GM11168 (cell line): Measurements from ENCODE around the gene SRGAP1.
"Not testable (repeated sequence)": the region's sequence is repeated elsewhere in the genome, so short reads cannot be mapped to it uniquely, and the experiment has no call there.

Experiments used
- in situ Hi-C: fragments of 300-500 bp; cut with MboI; formaldehyde crosslinking; loops from one replicate; pipeline ENCODE4 v1.12.0; 2022; ENCODE audit warnings: low sequenced_read_pairs; ENCODE audit not compliant: unreplicated experiment

SRGAP1 gene

DNA sequence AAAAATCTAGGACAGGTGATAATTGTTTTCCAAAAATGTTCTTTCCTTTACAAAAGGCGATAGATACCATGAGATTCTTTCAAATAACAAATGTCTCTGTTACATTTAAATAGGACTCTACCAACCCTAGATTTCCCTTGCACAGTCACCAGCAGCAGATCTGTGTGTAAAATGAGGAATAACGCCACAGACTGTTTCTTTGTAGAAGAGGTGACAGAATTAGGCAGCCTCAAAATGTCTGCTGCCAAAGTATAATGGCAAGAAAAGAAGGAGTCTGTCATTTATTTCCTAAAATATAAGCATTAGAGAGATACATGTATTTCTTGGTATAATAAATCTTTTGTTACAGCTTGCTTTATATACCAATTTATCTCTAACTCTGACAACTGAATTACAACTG, 8.5 kb upstream of the SRGAP1 start:
- in situ Hi-C loops: no loop called here

DNA sequence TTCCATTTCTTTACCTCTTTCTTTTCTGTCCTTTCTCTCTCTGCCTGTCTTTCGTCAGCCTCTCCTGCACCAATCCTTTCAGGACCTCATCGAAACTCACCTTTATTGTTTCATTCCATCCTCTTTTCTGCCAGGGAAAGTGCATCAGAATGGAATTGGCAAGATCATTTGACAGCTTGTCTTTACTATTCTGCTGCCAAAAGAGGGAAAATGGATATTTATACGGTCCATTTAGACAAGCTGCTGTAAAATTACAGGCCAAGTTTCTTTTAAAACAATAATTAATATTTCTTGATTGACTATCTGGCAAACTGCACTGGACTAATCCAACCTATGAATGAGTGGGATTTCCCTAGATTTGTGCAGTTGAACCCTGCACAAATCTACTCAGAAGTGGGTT, 7.6 kb upstream of the SRGAP1 start:
- in situ Hi-C loops: no loop called here

DNA sequence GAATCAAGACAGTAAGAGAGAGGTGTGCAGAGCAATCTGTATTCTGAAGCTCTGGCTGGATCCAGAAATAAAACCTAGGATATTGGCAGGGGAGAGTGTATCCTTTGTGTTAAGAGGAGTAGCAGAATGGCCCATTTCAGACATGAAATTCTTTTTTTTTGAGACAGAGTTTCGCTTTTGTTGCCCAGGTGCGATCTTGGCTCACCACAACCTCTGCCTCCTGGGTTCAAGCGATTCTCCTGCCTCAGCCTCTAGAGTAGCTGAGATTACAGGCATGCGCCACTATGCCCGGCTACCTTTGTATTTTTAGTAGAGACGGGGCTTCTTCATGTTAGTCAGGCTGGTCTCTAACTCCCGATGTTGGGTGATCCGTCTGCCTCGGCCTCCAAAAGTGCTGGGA, 6.1 kb upstream of the SRGAP1 start:
- in situ Hi-C loops: no loop called here

DNA sequence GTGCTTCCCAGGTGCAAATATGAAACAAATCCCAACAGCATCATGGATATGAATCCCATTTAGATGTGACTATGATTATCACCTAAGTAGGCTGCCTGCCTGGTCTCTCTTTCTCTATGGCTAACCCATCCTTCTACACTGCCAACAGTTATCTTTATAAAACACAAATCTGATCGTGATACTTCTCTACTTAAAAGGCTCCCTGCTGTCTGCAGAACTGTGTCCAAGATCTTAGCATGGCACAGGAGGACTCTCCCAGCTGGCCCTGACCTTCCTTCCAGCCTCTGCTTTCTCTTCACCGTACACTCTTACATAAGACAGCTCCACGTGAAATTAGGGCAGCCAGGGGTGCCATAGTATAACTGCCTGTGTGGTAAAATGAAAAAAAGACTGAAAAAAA, 3.5 kb upstream of the SRGAP1 start:
- in situ Hi-C loops: loop anchor here (5.0 kb wide), 1 partner anchor 421 kb away; no protein-coding TSS in a partner anchor

DNA sequence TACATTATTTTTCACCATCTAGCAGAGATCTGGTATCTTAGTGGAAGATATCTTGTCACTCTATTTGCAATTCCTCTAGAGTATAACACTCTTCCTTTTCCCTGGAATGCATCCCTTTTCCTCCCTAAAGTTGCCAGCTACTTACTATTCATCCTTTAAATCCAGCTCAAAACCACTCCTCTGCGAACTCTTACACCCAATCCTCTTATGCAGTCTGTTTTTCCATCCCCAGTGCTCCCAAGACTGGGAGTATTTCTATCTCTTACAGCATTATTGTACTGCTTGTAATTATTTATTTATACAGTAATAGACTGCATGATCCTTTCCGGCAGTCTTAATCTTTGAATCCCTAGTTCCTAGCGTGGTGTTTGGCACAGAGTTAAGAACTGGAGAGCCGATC, 2.9 kb upstream of the SRGAP1 start:
- in situ Hi-C loops: loop anchor here (5.0 kb wide), 1 partner anchor 421 kb away; no protein-coding TSS in a partner anchor

DNA sequence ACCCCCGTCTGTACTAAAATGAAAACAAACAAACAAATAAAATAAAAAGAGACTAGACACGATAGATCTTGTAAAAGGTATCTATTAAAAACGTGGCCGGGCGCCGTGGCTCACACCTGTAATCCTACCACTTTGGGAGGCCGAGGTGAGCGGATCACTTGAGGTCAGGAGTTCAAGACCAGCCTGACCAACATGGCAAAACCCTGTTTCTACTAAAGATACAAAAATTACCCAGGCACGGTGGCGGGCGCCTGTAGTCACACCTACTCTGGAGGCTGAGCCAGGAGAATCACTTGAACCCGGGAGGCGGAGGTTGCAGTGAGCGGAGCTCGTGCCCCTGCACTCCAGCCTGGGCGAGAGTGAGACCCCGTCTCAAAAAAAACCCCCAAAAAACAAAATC, 1.8 kb upstream of the SRGAP1 start:
- in situ Hi-C loops: loop anchor here (5.0 kb wide), 1 partner anchor 420 kb away; no protein-coding TSS in a partner anchor

DNA sequence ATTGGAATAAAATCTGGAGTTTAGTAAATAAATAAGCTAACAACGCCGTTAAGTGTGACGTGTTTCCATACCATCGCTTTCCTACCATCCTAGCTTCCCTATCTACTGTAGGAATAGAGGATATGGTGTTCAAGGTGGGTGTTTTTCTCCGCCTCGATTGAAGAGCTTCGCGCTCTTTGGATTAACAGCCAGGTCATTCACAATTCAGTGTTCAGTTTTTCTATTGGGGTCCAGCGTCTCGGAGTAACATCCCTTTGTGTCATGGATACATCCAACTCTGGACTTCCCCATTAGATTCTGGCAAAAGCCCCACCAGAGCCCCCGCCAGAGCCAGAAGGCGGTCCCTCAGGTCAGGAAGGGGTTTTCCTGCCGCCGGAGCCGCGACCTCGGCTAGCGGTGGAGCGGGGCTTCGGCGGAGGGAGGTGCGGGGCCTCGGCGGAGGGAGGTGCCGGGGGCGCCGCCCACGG, 1.2 kb upstream of the SRGAP1 start:
- in situ Hi-C loops: loop anchor here (5.0 kb wide), 1 partner anchor 419 kb away; no protein-coding TSS in a partner anchor

DNA sequence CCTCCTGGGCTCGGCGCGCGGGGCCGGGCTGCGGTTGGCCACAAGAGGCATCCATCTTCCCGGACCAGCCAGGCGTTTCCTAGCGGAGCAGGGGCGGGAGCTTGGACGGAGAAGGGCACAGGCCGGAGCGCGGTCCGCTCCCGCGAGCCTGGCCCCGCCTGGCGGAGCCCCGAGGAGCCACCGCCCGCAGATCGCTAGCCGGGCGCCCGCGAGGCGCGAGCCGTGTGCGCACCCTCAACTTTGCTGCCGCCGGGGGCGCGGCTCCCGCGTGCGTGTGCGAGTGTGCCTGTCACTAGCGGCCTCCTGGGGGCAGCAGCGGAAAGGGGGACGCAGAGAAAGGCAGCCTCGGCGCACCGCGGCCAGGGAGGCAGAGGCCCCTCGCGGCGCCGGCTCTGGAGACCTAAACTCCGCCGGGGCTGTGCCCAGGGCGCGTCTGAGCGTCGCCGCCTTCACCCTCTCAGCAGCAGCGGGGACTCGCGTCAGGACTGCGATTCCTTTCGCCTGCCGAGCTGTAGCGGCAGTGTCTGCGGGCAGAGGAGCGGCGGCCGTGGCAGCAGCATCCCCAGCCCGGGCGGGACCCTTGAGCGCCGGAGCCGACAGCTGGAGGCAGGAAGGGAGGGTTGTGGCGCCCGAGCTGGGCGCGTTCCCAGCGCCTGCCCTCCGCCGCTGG, 644 bp upstream of the SRGAP1 start:
- in situ Hi-C loops: loop anchor here (5.0 kb wide), 1 partner anchor 418 kb away; no protein-coding TSS in a partner anchor

DNA sequence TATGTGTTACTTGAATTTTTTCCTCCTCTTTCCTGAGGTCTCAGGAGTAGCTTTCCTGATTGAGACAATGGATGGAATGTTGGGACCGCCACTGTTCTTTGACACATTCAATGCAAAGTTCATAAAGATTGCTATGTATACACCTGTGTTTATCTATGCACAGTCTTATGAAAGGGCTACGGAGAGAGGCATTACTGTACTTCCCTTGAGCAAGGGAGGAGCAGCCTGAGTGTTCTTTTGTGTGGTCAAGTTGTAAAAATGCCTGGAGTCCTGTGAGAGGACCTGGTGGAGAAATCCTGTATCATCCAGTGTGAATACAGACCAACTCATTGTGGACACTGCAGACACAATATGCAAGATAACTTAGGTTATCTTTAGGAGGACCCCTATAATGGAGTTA, 1.2 kb downstream of the SRGAP1 start:
- in situ Hi-C loops: no loop called here

DNA sequence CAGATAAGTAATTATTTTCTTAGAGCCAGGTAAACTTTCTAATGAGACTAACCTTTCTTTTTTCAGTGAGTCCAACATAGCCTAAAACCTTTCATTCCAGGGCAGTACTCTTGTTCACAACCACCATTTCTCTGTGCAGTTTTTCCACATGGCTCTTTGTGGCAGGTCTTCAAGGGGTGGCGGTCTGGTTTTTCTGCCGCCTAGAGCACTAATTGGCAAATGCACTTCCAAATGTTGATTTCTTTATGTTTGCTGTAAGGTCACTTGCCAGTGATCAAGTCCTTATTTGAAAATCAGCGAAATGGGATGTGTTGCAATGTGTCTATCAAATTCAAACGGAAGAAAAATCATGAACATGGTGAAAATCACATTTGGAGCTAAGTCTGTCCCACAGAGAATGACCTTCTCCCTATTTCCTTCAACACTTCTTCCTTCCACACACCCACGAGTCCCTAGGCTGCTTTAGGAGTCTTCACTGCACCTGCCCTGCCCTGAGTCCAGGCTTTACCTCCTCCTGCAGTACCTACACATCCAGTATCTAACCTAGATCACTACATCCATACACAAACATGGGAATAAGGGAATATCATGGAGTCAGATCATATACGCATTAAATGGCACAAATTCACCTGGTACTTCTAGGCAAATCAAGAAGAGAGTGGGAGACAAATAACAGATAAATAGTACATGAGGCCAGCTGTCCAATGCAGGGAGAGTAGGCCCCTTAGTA, 1.9 kb downstream of the SRGAP1 start:
- in situ Hi-C loops: no loop called here

DNA sequence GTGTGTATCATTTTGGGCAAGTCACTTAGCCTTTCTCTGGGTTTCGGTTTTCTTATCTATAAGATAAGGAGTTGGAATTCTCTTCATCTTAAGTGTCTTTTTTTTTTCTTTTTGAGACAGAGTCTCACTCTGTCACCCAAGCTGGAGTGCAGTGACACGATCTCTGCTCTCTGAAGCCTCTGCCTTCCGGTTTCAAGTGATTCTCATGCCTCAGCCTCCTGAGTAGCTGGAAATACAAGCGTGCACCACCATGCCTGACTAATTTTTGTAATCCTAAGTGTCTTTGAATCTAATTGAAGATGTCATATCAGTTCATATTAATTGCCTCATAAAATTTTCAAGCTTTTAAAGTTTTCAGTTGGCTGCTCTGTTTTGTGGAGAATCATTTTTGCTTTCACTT, 4.0 kb downstream of the SRGAP1 start:
- in situ Hi-C loops: no loop called here

DNA sequence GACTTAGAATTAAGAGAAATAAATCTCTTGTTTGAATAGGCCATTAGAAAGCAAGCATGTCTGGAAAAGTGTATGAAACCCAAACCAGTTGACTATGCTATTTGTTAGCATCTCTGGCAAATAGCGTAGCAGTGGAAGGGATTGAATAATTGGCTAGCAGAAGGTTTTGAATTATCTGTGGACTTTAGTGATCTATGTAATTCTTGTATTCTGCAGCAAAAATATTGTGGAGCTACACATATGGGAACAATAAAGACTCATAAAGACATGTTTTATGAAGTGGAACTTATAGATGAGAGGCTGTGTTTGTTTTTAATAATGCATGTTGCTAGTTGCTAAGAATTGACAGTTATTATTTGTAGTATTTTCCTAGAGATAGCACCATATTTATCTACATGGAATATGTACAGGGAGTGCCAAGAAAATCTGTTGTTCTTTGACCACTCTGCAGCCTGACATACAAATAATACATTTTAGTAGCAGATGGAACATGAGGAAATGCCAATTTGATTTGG, 4.7 kb downstream of the SRGAP1 start:
- in situ Hi-C loops: no loop called here

DNA sequence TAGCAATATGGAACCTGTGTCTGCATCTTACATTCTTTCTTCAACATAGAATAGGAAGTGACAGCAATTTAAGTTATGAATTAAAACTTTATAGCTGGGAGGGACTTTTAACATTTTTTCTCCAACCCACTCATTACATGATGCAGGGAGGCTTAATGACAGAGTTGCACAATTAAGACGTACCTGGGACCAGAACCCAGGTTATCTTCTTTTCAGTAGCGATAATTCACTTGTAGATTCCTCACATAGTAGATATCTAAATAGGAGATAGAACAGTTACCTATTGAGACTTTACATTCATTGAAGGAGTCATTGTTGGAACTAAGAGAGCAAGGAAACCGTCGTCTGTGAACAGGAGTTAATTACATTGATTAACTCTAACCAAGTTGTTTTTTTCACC, 5.1 kb downstream of the SRGAP1 start:
- in situ Hi-C loops: no loop called here

DNA sequence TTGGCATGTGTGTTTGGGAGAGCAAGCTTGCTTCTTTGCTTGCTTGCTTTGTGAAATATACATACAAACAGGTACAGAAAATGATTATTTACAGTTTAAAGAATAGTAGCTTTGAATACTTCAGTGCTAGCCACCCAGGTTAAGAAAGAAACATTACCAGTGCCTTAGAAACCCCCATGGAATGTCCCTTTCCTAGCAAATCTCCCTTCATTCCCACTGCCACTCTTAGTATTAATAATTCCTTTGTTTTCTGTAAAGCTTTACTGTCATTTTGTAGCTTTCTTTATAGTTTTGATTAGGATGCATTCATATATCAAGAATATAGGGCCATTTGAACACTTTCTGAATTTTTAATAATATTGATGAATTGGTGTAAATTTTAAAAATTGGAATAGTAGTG, 9.5 kb downstream of the SRGAP1 start:
- in situ Hi-C loops: no loop called here

DNA sequence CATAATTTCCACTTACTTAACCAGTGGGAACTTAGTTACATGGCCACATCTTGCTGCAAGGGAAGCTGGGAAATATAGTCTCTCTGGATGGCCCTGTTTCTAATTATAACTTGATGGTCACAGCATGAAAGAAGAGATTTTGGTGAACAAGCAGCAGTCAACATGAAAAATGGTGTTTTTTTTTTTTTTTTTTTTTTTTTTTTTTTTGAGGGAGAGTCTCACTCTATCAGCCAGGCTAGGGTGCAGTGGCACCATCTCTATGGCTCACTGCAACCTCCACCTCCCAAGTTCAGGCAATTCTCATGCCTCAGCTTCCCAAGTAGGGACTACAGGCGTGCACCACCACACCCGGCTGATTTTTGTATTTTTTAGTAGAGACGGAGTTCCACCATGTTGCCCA, 10.8 kb downstream of the SRGAP1 start:
- in situ Hi-C loops: no loop called here

DNA sequence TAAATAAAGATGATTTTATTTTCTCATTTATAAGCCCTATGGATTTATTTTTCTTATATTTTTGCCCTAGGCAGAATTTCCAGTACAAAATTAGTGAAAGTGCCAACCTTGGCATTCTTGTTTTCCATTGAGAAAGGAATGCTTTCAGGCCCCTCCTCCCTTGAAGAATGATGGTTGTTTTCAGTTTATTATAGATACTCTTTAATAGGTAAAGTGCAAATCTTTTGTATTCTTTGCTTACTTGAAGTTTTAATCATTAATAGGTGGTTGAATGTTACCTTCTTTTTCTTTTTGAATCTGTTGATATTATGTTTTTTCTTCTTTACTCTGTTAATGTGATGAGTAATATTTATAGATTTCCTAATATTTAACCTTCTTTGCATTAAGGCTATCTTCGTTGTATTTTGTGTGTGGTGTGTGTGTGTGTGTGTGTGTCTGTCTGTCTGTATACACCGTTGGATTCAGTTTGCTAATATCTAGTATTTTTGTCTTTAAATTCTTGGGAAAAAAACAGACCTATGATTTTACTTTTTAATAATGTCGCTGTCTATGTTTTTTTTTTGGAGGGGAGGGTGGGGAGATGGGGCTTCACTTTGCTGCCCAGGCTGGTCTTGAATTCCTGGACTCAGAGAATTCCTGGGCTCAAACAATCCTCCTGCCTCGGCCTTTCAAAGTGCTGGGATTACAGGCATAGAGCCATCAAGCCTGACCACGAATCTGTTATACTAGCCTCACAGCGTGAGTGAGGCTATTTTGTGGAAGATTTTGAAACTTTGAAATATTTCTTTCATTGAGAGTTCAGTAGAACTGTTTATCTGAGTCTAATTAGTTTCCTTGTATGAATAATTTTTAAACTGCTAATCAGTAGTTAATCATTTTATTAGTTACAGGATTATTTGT, 13.5 kb downstream of the SRGAP1 start:
- in situ Hi-C loops: no loop called here

DNA sequence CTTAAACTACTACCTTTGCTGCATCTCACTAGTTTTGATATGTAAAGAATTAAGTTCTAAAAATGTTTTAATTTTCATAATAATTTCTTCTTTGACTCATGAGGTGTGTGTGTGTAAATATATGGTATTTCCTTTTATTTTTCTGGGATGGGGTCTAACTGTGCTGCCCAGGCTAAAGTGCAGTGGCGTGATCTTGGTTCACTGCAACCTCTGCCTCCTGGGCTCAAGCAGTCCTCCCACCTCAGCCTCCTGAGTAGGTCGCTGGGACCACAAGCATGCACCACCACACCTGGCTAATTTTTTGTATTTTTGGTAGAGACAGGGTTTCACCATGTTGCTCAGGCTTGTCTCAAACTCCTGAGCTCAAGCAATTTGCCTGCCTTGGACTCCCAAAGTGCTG, 15.4 kb downstream of the SRGAP1 start:
- in situ Hi-C loops: not testable (repeated sequence)

DNA sequence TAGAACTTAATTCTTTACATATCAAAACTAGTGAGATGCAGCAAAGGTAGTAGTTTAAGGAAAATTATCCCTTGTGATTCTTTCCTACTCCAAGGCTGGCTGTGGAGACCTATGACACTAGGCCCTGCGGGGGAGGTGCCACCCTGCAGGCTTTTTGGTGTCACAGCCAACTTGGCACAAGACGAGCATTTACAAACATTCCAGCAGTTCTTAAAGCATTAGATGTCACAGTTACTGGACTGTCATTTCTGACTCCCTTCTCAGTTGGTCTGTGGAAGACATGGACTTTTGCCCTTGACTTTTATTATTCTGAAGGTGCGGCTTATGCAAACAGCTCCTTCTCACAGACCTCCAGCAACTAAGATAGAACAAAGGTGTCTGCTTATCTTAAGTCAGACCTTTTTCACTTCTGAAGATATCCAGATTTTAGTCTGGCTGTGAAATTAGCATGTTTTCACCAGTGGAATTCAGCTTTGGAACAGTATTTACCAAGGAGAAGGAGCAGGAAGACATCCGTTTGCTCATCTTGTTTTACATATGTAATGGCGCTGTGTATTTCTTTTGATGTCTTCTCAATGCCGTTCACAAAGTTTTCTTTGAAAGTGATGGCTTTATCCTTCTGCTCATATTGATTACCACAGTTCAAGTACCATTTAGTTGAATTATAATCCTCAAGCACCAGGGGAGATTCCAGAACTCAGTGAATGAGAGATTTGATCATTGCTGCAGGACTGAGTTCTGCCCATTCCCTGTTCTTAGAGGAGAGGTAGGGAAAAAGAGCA, 17.9 kb downstream of the SRGAP1 start:
- in situ Hi-C loops: no loop called here

DNA sequence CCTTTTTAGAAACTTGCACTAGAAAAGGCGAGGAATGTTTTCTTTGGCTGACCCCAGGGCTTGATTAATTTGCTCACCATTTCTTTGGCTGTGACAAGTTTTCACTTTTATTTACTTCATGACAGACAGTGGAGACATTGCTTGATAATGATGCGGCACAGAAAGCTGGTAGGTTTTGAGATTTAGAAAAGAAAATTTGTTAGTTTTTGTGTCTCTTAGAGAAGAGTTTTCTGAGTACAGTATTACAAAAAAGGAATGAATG, 18.4 kb downstream of the SRGAP1 start:
- in situ Hi-C loops: no loop called here
